Nephron (organoid): ENCODE data around the gene EMC9.
"Not testable (repeated sequence)": the region's sequence is repeated elsewhere in the genome, so short reads cannot be mapped to it uniquely, and the experiment has no call there.

Experiments used
- H3K27ac Mint-ChIP-seq, 3 experiments: 2 replicates each; pipeline ENCODE4 v1.8.0; 2020; ENCODE audit warnings: mixed read lengths in 3 of 3, mild to moderate bottlenecking in 2 of 3, moderate library complexity in 1 of 3
- H3K27me3 Mint-ChIP-seq: 2 replicates; pipeline ENCODE4 v1.8.0; 2021; ENCODE audit warnings: low read depth, mild to moderate bottlenecking, moderate library complexity, mixed read lengths
- H3K36me3 Mint-ChIP-seq: 2 replicates; pipeline ENCODE4 v1.8.0; 2020; ENCODE audit warnings: low read depth, mixed read lengths
- H3K4me1 Mint-ChIP-seq: 2 replicates; pipeline ENCODE4 v1.8.0; 2020; ENCODE audit warnings: mixed read lengths
- H3K4me3 Mint-ChIP-seq, 3 experiments: 2 replicates each; pipeline ENCODE4 v1.8.0; 2020; ENCODE audit warnings: mild to moderate bottlenecking in 3 of 3, mixed read lengths in 3 of 3, moderate library complexity in 2 of 3
- H3K9me3 Mint-ChIP-seq: 2 replicates; pipeline ENCODE4 v1.8.0; 2020; ENCODE audit warnings: mixed read lengths
- TF ChIP-seq, protein P1 (sequence below), 3 experiments: fragments of 200-600 bp; sonication (generic); IDR thresholded peaks; one replicate each; pipeline ENCODE4 v1.5.0; 2021; ENCODE audit warnings: antibody characterized with exemption in 3 of 3; ENCODE audit not compliant: unreplicated experiment in 3 of 3

The EMC9 gene

GRCh38 chr14:24110060-24110459 is 31.3 kb downstream of the EMC9 start:
- H3K9me3 Mint-ChIP-seq, result no peaks in the 10 kb centered on the region
- no peaks in the 10 kb centered on the region for H3K27me3 Mint-ChIP-seq

GRCh38 chr14:24108336-24108874 is 33.0 kb downstream of the EMC9 start:
- peaks cover 11% of the 10 kb centered on the region for H3K36me3 Mint-ChIP-seq
- H3K27ac Mint-ChIP-seq, result peak overlapping the region; percentile 29 to 59 (median 53)
- H3K4me3 Mint-ChIP-seq, result peak overlapping the region in 1 of 3 experiments; percentile 6
- TF ChIP-seq, protein P1, sequence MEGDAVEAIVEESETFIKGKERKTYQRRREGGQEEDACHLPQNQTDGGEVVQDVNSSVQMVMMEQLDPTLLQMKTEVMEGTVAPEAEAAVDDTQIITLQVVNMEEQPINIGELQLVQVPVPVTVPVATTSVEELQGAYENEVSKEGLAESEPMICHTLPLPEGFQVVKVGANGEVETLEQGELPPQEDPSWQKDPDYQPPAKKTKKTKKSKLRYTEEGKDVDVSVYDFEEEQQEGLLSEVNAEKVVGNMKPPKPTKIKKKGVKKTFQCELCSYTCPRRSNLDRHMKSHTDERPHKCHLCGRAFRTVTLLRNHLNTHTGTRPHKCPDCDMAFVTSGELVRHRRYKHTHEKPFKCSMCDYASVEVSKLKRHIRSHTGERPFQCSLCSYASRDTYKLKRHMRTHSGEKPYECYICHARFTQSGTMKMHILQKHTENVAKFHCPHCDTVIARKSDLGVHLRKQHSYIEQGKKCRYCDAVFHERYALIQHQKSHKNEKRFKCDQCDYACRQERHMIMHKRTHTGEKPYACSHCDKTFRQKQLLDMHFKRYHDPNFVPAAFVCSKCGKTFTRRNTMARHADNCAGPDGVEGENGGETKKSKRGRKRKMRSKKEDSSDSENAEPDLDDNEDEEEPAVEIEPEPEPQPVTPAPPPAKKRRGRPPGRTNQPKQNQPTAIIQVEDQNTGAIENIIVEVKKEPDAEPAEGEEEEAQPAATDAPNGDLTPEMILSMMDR (IDR thresholded peaks at IDR 0.05; ENCODE audit: unreplicated experiment in 3 of 3), result no peak
- H3K27me3 Mint-ChIP-seq, result no peaks in the 10 kb centered on the region
- no peaks in the 10 kb centered on the region for H3K9me3 Mint-ChIP-seq
- H3K4me1 Mint-ChIP-seq, result peaks cover 6% of the 10 kb centered on the region

More at GRCh38 chr14:24110060-24110459, 31.3 kb downstream of the EMC9 start:
- no peaks in the 10 kb centered on the region for H3K36me3 Mint-ChIP-seq
- TF ChIP-seq, protein P1 (IDR thresholded peaks at IDR 0.05; ENCODE audit: unreplicated experiment in 3 of 3), result no peak
- no peak overlapping the region for H3K4me3 Mint-ChIP-seq
- H3K4me1 Mint-ChIP-seq, result peaks cover 8% of the 10 kb centered on the region
- H3K27ac Mint-ChIP-seq, result no peak overlapping the region

DNA sequence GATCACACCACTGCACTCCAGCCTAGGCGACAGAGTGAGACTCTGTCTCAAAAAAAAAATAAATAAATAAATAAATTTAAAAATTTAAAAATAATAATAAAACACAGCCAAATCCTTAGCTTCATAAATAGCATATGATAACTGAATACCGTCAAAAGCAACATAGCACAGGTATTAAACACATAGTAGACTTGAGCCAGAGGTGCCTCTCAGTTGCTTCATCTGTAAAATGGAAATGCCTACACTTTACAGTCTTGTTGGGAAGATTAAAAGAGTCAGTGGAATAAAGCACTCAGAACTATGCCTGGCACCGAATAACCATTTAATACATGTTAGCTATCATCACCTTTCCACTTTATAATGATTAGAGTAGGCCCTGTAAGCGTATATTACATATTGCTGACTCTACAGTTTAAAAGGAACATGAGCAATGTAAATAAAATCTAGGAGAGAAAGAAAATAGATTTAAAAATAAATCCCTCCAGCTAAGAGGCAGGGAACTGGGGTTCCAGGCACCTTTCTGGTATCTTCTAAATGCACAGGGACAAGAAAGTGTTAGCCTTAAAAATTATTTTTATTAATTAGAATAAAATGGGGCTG is 34.6 kb downstream of the EMC9 start:
- Mint-ChIP-seq H3K27ac (no peak overlapping the region), H3K4me3 (no peak overlapping the region), H3K27me3 (no peaks in the 10 kb centered on the region), H3K4me1 (peaks cover 6% of the 10 kb centered on the region), H3K36me3 (peaks cover 15% of the 10 kb centered on the region), H3K9me3 (no peaks in the 10 kb centered on the region)
- TF ChIP-seq, protein P1 (IDR thresholded peaks at IDR 0.05; ENCODE audit: unreplicated experiment in 3 of 3), result no peak

- H3K4me1 Mint-ChIP-seq, H3K27me3 Mint-ChIP-seq, H3K9me3 Mint-ChIP-seq, H3K4me3 Mint-ChIP-seq: not testable (repeated sequence)
- Mint-ChIP-seq H3K27ac (peak overlapping the region in 1 of 3 experiments; percentile 49), H3K36me3 (peaks cover 15% of the 10 kb centered on the region)
Observed at GRCh38 chr14:24105609-24106239, 35.7 kb downstream of the EMC9 start.

DNA sequence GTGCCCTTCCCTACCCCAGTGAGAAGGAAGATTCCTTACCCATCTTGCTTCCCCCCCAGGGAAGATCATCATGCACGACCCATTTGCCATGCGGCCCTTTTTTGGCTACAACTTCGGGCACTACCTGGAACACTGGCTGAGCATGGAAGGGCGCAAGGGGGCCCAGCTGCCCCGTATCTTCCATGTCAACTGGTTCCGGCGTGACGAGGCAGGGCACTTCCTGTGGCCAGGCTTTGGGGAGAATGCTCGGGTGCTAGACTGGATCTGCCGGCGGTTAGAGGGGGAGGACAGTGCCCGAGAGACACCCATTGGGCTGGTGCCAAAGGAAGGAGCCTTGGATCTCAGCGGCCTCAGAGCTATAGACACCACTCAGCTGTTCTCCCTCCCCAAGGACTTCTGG is 37.9 kb downstream of the EMC9 start:
- TF ChIP-seq, protein P1 (IDR thresholded peaks at IDR 0.05; ENCODE audit: unreplicated experiment in 3 of 3), result no peak
- Mint-ChIP-seq H3K27ac (no peak overlapping the region), H3K9me3 (no peaks in the 10 kb centered on the region), H3K4me1 (no peaks in the 10 kb centered on the region), H3K4me3 (no peak overlapping the region), H3K36me3 (peaks cover 15% of the 10 kb centered on the region), H3K27me3 (no peaks in the 10 kb centered on the region)

GRCh38 chr14:24102357-24103048 is 38.9 kb downstream of the EMC9 start:
- Mint-ChIP-seq H3K4me3 (no peak overlapping the region), H3K27ac (no peak overlapping the region), H3K4me1 (no peaks in the 10 kb centered on the region), H3K9me3 (no peaks in the 10 kb centered on the region), H3K27me3 (no peaks in the 10 kb centered on the region), H3K36me3 (peaks cover 15% of the 10 kb centered on the region)
- TF ChIP-seq, protein P1 (IDR thresholded peaks at IDR 0.05; ENCODE audit: unreplicated experiment in 3 of 3), result no peak
